Sigmoid colon (tissue), 4 donors: ENCODE results near the gene CEMIP.

Experiments
- CTCF ChIP-seq, 4 experiments: fragments of 450-650 bp in 3 of 4; fragments of 200-600 bp in 1 of 4; IDR thresholded peaks; one replicate each; pipeline ENCODE4 v1.5.1; 2016 to 2019; ENCODE audit warnings: antibody characterized with exemption in 4 of 4, mild to moderate bottlenecking in 3 of 4, moderate library complexity in 2 of 4
- POLR2AphosphoS5 ChIP-seq, 4 donors: sonication (generic); formaldehyde crosslinking; IDR thresholded peaks; one replicate each; pipeline ENCODE4 v1.6.1; 2017; ENCODE audit warnings: antibody characterized with exemption in 4 of 4

- TF ChIP-seq CTCF (IDR thresholded peaks at IDR 0.05) (no peak), POLR2AphosphoS5 (IDR thresholded peaks at IDR 0.05) (no peak)
Observed at GRCh38 chr15:80791004-80791403, 11.8 kb downstream of the CEMIP start.
